RWPE2 (cell line): ENCODE data around the gene CFAP43.

Experiments used
- ATAC-seq: fragments of 200-7000 bp; cut with Tn5 transposase; 3 replicates; pipeline ENCODE4 v1.9.1; 2021; ENCODE audit warnings: low read depth
- DNase-seq: peaks from one replicate; pipeline ENCODE4 v3.0.0-alpha.2; 2020; ENCODE audit warnings: low spot score
- H3K27ac ChIP-seq: fragments of 450-650 bp; 2 replicates; pipeline ENCODE4 v1.5.1; 2017; ENCODE audit warnings: mild to moderate bottlenecking; ENCODE audit not compliant: poor library complexity, severe bottlenecking
- H3K27me3 ChIP-seq: fragments of 250-450 bp; sonication (Bioruptor Pico); 2 replicates; pipeline ENCODE4 v1.5.1; 2021; ENCODE audit warnings: mild to moderate bottlenecking, moderate library complexity; ENCODE audit not compliant: insufficient read depth, poor library complexity, severe bottlenecking
- H3K36me3 ChIP-seq: fragments of 250-450 bp; sonication (Bioruptor Pico); 2 replicates; pipeline ENCODE4 v1.5.1; 2020; ENCODE audit warnings: low read depth, mild to moderate bottlenecking, moderate library complexity
- H3K4me1 ChIP-seq: fragments of 250-450 bp; sonication (Bioruptor Pico); 2 replicates; pipeline ENCODE4 v1.5.1; 2021; ENCODE audit warnings: mild to moderate bottlenecking, moderate library complexity; ENCODE audit not compliant: insufficient read depth, poor library complexity, severe bottlenecking
- H3K4me3 ChIP-seq: fragments of 250-450 bp; sonication (Bioruptor Pico); 2 replicates; pipeline ENCODE4 v1.5.1; 2021; ENCODE audit warnings: mild to moderate bottlenecking, moderate library complexity; ENCODE audit not compliant: severe bottlenecking
- H3K9me3 ChIP-seq: fragments of 250-450 bp; sonication (Bioruptor Pico); 2 replicates; pipeline ENCODE4 v1.5.1; 2021; ENCODE audit warnings: mild to moderate bottlenecking, moderate library complexity; ENCODE audit not compliant: severe bottlenecking
- CTCF ChIP-seq: fragments of 450-650 bp; IDR thresholded peaks from one replicate; pipeline ENCODE4 v1.5.1; 2017; ENCODE audit warnings: mild to moderate bottlenecking, moderate library complexity; ENCODE audit not compliant: poor library complexity, severe bottlenecking

Gene CFAP43

GRCh38 chr10:104234934-104235333 is 2.8 kb upstream of the CFAP43 start:
- no peak overlapping the region for H3K27ac ChIP-seq
- H3K4me1 ChIP-seq: peaks cover 5% of the 10 kb centered on the region
- TF ChIP-seq CTCF: no peak
- H3K4me3 ChIP-seq: no peak overlapping the region
- H3K36me3 ChIP-seq: no peaks in the 10 kb centered on the region
- H3K9me3 ChIP-seq: no peaks in the 10 kb centered on the region
- H3K27me3 ChIP-seq: no peaks in the 10 kb centered on the region
- no peak for DNase-seq
- no peak for ATAC-seq

- no peak for TF ChIP-seq CTCF
- DNase-seq: no peak
These were observed 1.7 kb upstream of the CFAP43 start for GRCh38 chr10:104233817-104234216.

GRCh38 chr10:104232613-104233102 is 494 bp upstream of the CFAP43 start:
- Histone ChIP-seq H3K4me1 (peaks cover 5% of the 10 kb centered on the region), H3K27ac (no peak overlapping the region)
- DNase-seq: no peak

More at GRCh38 chr10:104233817-104234216, 1.7 kb upstream of the CFAP43 start:
- H3K4me3 ChIP-seq: no peak overlapping the region
- H3K36me3 ChIP-seq: no peaks in the 10 kb centered on the region
- ATAC-seq: no peak
- peaks cover 5% of the 10 kb centered on the region for H3K4me1 ChIP-seq
- H3K9me3 ChIP-seq: no peaks in the 10 kb centered on the region
- H3K27me3 ChIP-seq: no peaks in the 10 kb centered on the region
- no peak overlapping the region for H3K27ac ChIP-seq

GRCh38 chr10:104230490-104230889 is 1.7 kb downstream of the CFAP43 start:
- Histone ChIP-seq H3K4me1 (peaks cover 5% of the 10 kb centered on the region), H3K36me3 (no peaks in the 10 kb centered on the region), H3K9me3 (no peaks in the 10 kb centered on the region), H3K27me3 (no peaks in the 10 kb centered on the region), H3K27ac (no peak overlapping the region), H3K4me3 (no peak overlapping the region)
- TF ChIP-seq CTCF: no peak
- DNase-seq: no peak
- no peak for ATAC-seq

More at GRCh38 chr10:104232613-104233102, 494 bp upstream of the CFAP43 start:
- peak overlapping the region; percentile 94 for H3K4me3 ChIP-seq
- H3K9me3 ChIP-seq: no peaks in the 10 kb centered on the region
- no peak for TF ChIP-seq CTCF
- ATAC-seq: peak; percentile 20
- H3K27me3 ChIP-seq: no peaks in the 10 kb centered on the region
- H3K36me3 ChIP-seq: no peaks in the 10 kb centered on the region

GRCh38 chr10:104223304-104223703 is 8.9 kb downstream of the CFAP43 start:
- H3K4me1 ChIP-seq: no peaks in the 10 kb centered on the region
- no peak overlapping the region for H3K4me3 ChIP-seq
- ATAC-seq (no peak), DNase-seq (no peak)
- no peaks in the 10 kb centered on the region for H3K9me3 ChIP-seq
- no peak overlapping the region for H3K27ac ChIP-seq
- H3K36me3 ChIP-seq: no peaks in the 10 kb centered on the region
- TF ChIP-seq CTCF: no peak
- H3K27me3 ChIP-seq: no peaks in the 10 kb centered on the region
